Nephron (organoid): ENCODE measurements around the gene USP31.
"Not testable (repeated sequence)": the region's sequence is repeated elsewhere in the genome, so short reads cannot be mapped to it uniquely, and the experiment has no call there.

Experiments used
- H3K27ac Mint-ChIP-seq, 3 experiments: 2 replicates each; pipeline ENCODE4 v1.8.0; 2020; ENCODE audit warnings: mixed read lengths in 3 of 3, mild to moderate bottlenecking in 2 of 3, moderate library complexity in 1 of 3
- H3K27me3 Mint-ChIP-seq: 2 replicates; pipeline ENCODE4 v1.8.0; 2021; ENCODE audit warnings: low read depth, mild to moderate bottlenecking, moderate library complexity, mixed read lengths
- H3K36me3 Mint-ChIP-seq: 2 replicates; pipeline ENCODE4 v1.8.0; 2020; ENCODE audit warnings: low read depth, mixed read lengths
- H3K4me1 Mint-ChIP-seq: 2 replicates; pipeline ENCODE4 v1.8.0; 2020; ENCODE audit warnings: mixed read lengths
- H3K4me3 Mint-ChIP-seq, 3 experiments: 2 replicates each; pipeline ENCODE4 v1.8.0; 2020; ENCODE audit warnings: mild to moderate bottlenecking in 3 of 3, mixed read lengths in 3 of 3, moderate library complexity in 2 of 3
- H3K9me3 Mint-ChIP-seq: 2 replicates; pipeline ENCODE4 v1.8.0; 2020; ENCODE audit warnings: mixed read lengths
- TF ChIP-seq, protein P1 (sequence below), 3 experiments: fragments of 200-600 bp; sonication (generic); IDR thresholded peaks; one replicate each; pipeline ENCODE4 v1.5.0; 2021; ENCODE audit warnings: antibody characterized with exemption in 3 of 3; ENCODE audit not compliant: unreplicated experiment in 3 of 3

Gene USP31

DNA sequence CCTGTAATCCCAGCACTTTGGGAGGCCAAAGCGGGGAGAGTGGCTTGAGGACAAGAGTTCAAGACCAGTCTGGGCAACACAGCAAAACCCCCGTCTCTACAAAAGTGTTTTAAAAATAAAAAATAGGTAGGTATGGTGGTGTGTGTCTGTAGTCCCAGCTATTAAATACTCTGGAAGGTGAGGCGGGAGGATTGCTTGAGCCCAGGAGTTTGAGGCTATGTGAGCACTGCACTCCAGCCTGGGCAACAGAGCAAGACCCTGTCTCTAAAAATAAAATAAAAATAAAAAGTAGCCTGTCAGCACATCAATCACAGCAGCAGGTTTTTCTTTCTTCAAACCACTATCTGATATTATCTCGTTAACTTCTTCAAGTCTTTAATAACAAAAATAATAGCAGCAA is 1.6 kb downstream of the USP31 start:
- TF ChIP-seq, protein P1, sequence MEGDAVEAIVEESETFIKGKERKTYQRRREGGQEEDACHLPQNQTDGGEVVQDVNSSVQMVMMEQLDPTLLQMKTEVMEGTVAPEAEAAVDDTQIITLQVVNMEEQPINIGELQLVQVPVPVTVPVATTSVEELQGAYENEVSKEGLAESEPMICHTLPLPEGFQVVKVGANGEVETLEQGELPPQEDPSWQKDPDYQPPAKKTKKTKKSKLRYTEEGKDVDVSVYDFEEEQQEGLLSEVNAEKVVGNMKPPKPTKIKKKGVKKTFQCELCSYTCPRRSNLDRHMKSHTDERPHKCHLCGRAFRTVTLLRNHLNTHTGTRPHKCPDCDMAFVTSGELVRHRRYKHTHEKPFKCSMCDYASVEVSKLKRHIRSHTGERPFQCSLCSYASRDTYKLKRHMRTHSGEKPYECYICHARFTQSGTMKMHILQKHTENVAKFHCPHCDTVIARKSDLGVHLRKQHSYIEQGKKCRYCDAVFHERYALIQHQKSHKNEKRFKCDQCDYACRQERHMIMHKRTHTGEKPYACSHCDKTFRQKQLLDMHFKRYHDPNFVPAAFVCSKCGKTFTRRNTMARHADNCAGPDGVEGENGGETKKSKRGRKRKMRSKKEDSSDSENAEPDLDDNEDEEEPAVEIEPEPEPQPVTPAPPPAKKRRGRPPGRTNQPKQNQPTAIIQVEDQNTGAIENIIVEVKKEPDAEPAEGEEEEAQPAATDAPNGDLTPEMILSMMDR (IDR thresholded peaks at IDR 0.05; ENCODE audit: unreplicated experiment in 3 of 3) = no peak
- Mint-ChIP-seq H3K4me1 (peaks cover 38% of the 10 kb centered on the region), H3K27me3 (peaks cover 16% of the 10 kb centered on the region), H3K4me3 (peak overlapping the region; percentile 92 to 98 (median 98)), H3K36me3 (no peaks in the 10 kb centered on the region), H3K9me3 (no peaks in the 10 kb centered on the region), H3K27ac (no peak overlapping the region)

GRCh38 chr16:23146877-23147601 is 2.2 kb downstream of the USP31 start:
- TF ChIP-seq, protein P1 (IDR thresholded peaks at IDR 0.05; ENCODE audit: unreplicated experiment in 3 of 3) = no peak
- peak overlapping the region; percentile 92 to 98 (median 98) for H3K4me3 Mint-ChIP-seq
- peak overlapping the region in 1 of 3 experiments; percentile 23 for H3K27ac Mint-ChIP-seq
- peaks cover 38% of the 10 kb centered on the region for H3K4me1 Mint-ChIP-seq
- H3K36me3 Mint-ChIP-seq = no peaks in the 10 kb centered on the region
- peaks cover 10% of the 10 kb centered on the region for H3K27me3 Mint-ChIP-seq
- H3K9me3 Mint-ChIP-seq = no peaks in the 10 kb centered on the region

- Mint-ChIP-seq H3K36me3 (no peaks in the 10 kb centered on the region), H3K4me1 (peaks cover 38% of the 10 kb centered on the region), H3K4me3 (peak overlapping the region; percentile 29 to 49 (median 39)), H3K9me3 (no peaks in the 10 kb centered on the region), H3K27me3 (no peaks in the 10 kb centered on the region), H3K27ac (peak overlapping the region in 1 of 3 experiments; percentile 43)
- TF ChIP-seq, protein P1 (IDR thresholded peaks at IDR 0.05; ENCODE audit: unreplicated experiment in 3 of 3) = no peak
Observed at GRCh38 chr16:23145608-23146007, 3.6 kb downstream of the USP31 start.

GRCh38 chr16:23145186-23145585 is 4.1 kb downstream of the USP31 start:
- TF ChIP-seq, protein P1 (IDR thresholded peaks at IDR 0.05; ENCODE audit: unreplicated experiment in 3 of 3) = no peak
- H3K27ac Mint-ChIP-seq = peak overlapping the region in 2 of 3 experiments; percentile 8 to 43
- peaks cover 38% of the 10 kb centered on the region for H3K4me1 Mint-ChIP-seq
- H3K4me3 Mint-ChIP-seq = peak overlapping the region in 1 of 3 experiments; percentile 6
- H3K27me3 Mint-ChIP-seq = no peaks in the 10 kb centered on the region
- no peaks in the 10 kb centered on the region for H3K36me3 Mint-ChIP-seq
- no peaks in the 10 kb centered on the region for H3K9me3 Mint-ChIP-seq

DNA sequence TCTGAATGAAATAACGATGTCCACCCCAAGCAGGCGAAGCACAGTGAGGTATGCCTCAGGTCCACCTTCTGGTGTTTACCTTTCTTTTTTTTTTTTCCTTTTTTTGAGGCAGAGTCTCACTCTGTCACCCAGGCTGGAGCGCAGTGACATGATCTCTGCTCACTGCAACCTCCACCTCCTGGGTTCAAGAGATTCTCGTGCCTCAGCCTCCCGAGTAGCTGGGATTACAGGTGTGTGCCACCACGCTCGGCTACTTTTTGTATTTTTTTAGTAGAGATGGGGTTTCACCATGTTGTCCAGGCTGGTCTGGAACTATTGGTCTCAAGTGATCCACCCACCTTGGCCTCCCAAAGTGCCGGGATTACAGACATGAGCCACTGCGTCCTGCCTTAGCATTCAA is 4.9 kb downstream of the USP31 start:
- not testable (repeated sequence) for H3K9me3 Mint-ChIP-seq, H3K4me3 Mint-ChIP-seq, H3K36me3 Mint-ChIP-seq, H3K27me3 Mint-ChIP-seq, H3K27ac Mint-ChIP-seq
- peaks cover 32% of the 10 kb centered on the region for H3K4me1 Mint-ChIP-seq

DNA sequence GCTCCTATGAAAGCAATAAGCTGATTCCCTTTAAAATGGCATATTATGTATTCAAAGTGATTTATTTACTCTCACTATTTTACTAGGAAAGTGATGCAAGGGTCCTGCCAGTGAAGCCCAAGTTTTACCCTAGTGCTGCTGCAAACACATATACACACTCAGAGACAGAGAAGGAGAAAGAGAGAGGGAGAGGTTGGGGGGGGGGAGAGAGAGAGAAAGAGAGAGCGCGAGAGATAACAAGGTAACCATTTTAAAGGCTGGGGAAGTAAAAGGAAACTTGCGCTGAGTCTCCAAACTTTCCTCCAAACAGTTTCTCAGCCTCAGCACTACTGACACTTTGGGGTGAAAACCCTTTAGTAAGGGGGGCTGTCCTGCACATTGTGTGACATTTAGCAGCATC is 5.9 kb downstream of the USP31 start:
- Mint-ChIP-seq H3K27ac (no peak overlapping the region), H3K4me3 (no peak overlapping the region), H3K4me1 (peaks cover 32% of the 10 kb centered on the region), H3K9me3 (no peaks in the 10 kb centered on the region), H3K36me3 (no peaks in the 10 kb centered on the region), H3K27me3 (no peaks in the 10 kb centered on the region)
- TF ChIP-seq, protein P1 (IDR thresholded peaks at IDR 0.05; ENCODE audit: unreplicated experiment in 3 of 3) = no peak
